Measurements from ENCODE around the gene ATP10A.

- TF ChIP-seq RAD21 (IDR thresholded peaks at IDR 0.05; ENCODE audit: low read length), result no peak
- TF ChIP-seq CTCF (IDR thresholded peaks at IDR 0.05), result no peak
- TF ChIP-seq YY1 (IDR thresholded peaks at IDR 0.05; ENCODE audit: low read depth), result no peak
- no peak for TF ChIP-seq MXI1 (IDR thresholded peaks at IDR 0.05; ENCODE audit: low read depth, low read length)
- no peak for TF ChIP-seq FOXJ3 (CRISPR knock-in tag; IDR thresholded peaks at IDR 0.05)
- TF ChIP-seq RFX5 (IDR thresholded peaks at IDR 0.05; ENCODE audit: low read length), result no peak
These were observed 75.1 kb downstream of the ATP10A start for GRCh38 chr15:25787855-25788520.
